Testis (tissue), 3 donors: ENCODE data around the gene WFDC1. TPM values are rescaled to one million over a fixed set of nuclear protein-coding genes. Genes with fewer than 3 reads are reported as not detected.

ENCODE experiments used
- DNase-seq: peaks from one replicate; pipeline ENCODE4 v3.0.0-alpha.2; 2019
- H3K27ac ChIP-seq, 2 donors: fragments of 200-600 bp; sonication (generic); one replicate each; pipeline ENCODE4 v1.5.1; 2019
- H3K27me3 ChIP-seq: fragments of 200-600 bp; sonication (generic); one replicate; pipeline ENCODE4 v1.5.1; 2019
- H3K36me3 ChIP-seq: fragments of 200-600 bp; sonication (generic); one replicate; pipeline ENCODE4 v1.5.1; 2017; ENCODE audit warnings: low read depth; ENCODE audit errors: missing control alignments
- H3K4me1 ChIP-seq: fragments of 200-600 bp; sonication (generic); one replicate; pipeline ENCODE4 v1.5.1; 2019
- H3K4me3 ChIP-seq, 2 donors: fragments of 200-600 bp; sonication (generic); one replicate each; pipeline ENCODE4 v1.5.1; 2017 to 2019
- H3K9me3 ChIP-seq: fragments of 200-600 bp; sonication (generic); one replicate; pipeline ENCODE4 v1.5.1; 2017
- POLR2A ChIP-seq: fragments of 450-650 bp; IDR thresholded peaks from one replicate; pipeline ENCODE4 v1.6.1; 2017; ENCODE audit warnings: antibody characterized with exemption, mild to moderate bottlenecking, moderate library complexity
- WGBS, 2 donors: methylation state at CpG; one replicate each; pipeline ENCODE4 v1.1.5; 2018; 5-methylcytosine and 5-hydroxymethylcytosine counted together
- intact Hi-C: fragments of 100-400 bp; cut with DNase I; formaldehyde crosslinking; loops from one replicate; pipeline ENCODE4 v1.15.1; 2023; ENCODE audit warnings: low total_unique reads
- polyA plus RNA-seq: library from polyadenylated mRNA; stranded (reverse); fragments of 350-450 nt; fragmentation: Illumina TruSeq; extraction: RNeasy Lipid Tissue Mini Kit (QIAGEN cat#74804); gene quantifications from one replicate; pipeline ENCODE4 v1.2.3, GENCODE V29; 2014; ENCODE audit warnings: low read depth, low replicate concordance; ENCODE audit not compliant: insufficient read depth
- total RNA-seq, 2 donors: library from RNA; depleted of rRNA; stranded (reverse); fragments of >200 nt; gene quantifications; one replicate each; pipeline ENCODE4 v1.2.3, GENCODE V29; 2016
- TF ChIP-seq, protein P1 (sequence below), 3 experiments: fragments of 450-650 bp in 2 of 3; fragments of 200-600 bp in 1 of 3; sonication (generic) in 1 of 3; IDR thresholded peaks; one replicate each; pipeline ENCODE4 v1.5.1; 2016 to 2019; ENCODE audit warnings: antibody characterized with exemption in 3 of 3, mild to moderate bottlenecking in 2 of 3, moderate library complexity in 1 of 3

The WFDC1 gene
- total and polyA plus RNA-seq, 3 donors from 2014 or later, result 16.4 to 23.5 (median 18.9) TPM

DNA sequence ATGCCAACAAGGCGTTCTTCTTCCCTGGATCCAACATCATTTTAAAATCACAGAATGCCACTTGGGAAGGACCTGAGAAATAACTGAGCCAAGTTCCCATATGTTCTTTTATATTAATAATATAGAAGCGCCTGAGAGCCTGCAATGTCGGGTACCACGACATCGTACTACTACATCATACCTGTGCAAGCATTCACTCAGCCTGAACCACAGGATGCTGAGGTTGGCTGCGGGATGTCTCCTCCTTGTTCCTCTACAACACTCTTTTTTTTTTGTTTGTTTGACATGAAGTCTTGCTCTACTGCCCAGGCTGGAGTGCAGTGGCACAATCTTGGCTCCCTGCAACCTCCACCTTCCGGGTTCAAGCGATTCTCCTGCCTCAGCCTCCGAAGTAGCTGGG, 71.5 kb downstream of the WFDC1 start:
- no peaks in the 10 kb centered on the region for H3K4me1 ChIP-seq
- no peaks in the 10 kb centered on the region for H3K9me3 ChIP-seq
- no peak for TF ChIP-seq POLR2A
- TF ChIP-seq, protein P1, sequence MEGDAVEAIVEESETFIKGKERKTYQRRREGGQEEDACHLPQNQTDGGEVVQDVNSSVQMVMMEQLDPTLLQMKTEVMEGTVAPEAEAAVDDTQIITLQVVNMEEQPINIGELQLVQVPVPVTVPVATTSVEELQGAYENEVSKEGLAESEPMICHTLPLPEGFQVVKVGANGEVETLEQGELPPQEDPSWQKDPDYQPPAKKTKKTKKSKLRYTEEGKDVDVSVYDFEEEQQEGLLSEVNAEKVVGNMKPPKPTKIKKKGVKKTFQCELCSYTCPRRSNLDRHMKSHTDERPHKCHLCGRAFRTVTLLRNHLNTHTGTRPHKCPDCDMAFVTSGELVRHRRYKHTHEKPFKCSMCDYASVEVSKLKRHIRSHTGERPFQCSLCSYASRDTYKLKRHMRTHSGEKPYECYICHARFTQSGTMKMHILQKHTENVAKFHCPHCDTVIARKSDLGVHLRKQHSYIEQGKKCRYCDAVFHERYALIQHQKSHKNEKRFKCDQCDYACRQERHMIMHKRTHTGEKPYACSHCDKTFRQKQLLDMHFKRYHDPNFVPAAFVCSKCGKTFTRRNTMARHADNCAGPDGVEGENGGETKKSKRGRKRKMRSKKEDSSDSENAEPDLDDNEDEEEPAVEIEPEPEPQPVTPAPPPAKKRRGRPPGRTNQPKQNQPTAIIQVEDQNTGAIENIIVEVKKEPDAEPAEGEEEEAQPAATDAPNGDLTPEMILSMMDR (IDR thresholded peaks at IDR 0.05), result no peak
- H3K36me3 ChIP-seq, result no peaks in the 10 kb centered on the region
- H3K27ac ChIP-seq, result no peak overlapping the region
- H3K4me3 ChIP-seq, result no peak overlapping the region
- intact Hi-C loops, result no loop called here
- H3K27me3 ChIP-seq, result no peaks in the 10 kb centered on the region
- WGBS, 2 donors, result 87 to 93% methylated on average over 9 of the region's 9 CpGs
- no peak for DNase-seq

DNA sequence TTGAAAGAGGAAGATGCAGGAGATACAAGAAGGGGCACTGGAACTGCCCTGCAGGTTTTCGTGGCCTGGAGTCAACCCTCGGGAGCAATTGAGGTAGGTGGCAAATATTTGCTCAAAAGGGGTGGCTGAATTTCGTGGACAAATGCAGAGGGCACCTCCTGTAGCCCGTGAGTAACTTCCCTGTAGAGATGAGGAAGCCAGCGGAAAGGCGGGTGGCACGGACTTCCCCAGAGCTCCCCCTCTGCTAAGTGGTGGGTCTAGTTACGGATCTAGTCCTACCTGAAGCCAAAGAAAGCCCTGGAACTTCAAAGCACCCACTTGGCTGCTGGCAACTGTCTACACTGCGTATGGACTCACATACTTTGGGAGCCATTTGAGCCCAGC, 72.6 kb downstream of the WFDC1 start:
- Histone ChIP-seq H3K27me3 (no peaks in the 10 kb centered on the region), H3K36me3 (no peaks in the 10 kb centered on the region), H3K4me3 (no peak overlapping the region), H3K27ac (no peak overlapping the region), H3K4me1 (no peaks in the 10 kb centered on the region), H3K9me3 (no peaks in the 10 kb centered on the region)
- no peak for DNase-seq
- WGBS, 2 donors, result 61 to 66% methylated on average over 9 of the region's 9 CpGs
- TF ChIP-seq, protein P1 (IDR thresholded peaks at IDR 0.05), result no peak
- no peak for TF ChIP-seq POLR2A
- intact Hi-C loops, result no loop called here

DNA sequence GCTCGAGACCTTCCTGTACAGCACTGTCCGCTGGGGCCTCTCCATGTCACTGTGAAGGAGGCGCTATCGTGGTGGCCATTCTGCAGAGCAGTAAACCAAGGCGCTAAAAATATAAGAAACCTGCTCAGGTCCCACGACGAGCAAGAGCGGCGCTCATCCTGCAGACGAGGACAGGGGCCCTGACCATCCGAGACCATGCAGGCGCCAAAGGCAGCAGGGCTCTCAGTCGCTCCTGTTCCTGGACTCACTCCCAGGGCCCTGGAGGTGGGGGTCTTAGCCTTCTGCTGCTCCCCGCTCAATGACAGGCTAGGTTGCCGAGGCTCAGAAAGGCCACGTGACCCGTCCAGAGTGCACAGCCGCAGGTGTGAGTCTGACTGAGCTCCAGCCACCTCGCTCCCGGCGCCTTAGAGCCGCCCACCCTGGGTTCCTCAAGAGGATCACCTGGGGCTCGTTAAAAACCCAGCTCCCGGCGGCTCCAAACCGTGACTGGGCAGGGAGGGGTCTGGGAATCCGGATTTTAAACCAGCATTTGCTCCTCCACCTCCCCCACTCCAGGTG, 73.2 kb downstream of the WFDC1 start:
- Histone ChIP-seq H3K27ac (no peak overlapping the region), H3K36me3 (no peaks in the 10 kb centered on the region), H3K4me1 (no peaks in the 10 kb centered on the region), H3K9me3 (no peaks in the 10 kb centered on the region), H3K4me3 (peak overlapping the region; percentile 20 to 31), H3K27me3 (no peaks in the 10 kb centered on the region)
- 7 to 23% methylated on average over 3 to 27 of the region's 27 CpGs for WGBS, 2 donors
- DNase-seq, result no peak
- TF ChIP-seq, protein P1 (IDR thresholded peaks at IDR 0.05), result no peak
- TF ChIP-seq POLR2A, result no peak
- intact Hi-C loops, result no loop called here

DNA sequence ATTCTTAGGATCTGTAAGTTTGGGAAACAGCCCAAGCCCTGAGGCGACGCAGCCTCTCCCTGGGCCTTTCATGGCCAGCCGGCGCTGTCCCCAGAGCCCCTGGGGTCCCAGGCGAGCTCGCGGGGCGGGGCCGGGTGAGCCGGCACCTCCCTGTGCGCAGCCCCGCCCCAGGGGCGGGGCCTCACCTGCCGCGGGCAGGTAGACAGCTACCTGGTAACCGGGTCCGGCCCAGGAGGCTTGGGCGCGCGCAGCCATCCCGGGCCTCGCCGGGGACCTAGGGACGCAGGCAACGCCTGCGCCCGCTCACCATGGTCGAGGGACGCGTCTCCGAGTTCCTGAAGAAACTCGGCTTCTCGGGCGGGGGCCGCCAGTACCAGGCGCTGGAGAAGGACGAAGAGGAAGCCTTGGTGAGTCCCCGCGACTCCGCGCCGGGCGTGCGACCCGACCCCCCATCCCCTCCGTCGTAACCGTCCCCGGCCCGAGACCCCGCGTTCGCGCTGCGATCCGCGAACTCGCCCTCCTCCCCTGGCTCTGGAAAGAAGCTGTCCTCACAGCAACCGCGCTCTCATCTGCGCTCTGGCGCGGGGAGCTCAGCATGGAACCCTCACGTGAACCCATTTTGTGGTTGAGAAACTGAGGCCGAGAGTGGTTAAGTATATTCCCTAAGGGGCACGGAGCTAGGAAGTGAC, 73.8 kb downstream of the WFDC1 start, which contains the start of gene ATP2C2:
TSS of gene ATP2C2 (plus strand) at position 231 of the 689 bp plus-strand sequence. CDS start at position 309, 78 bp downstream.
- Histone ChIP-seq H3K9me3 (no peaks in the 10 kb centered on the region), H3K36me3 (no peaks in the 10 kb centered on the region), H3K4me3 (peak within 1 kb of the TSS; percentile 20 to 31), H3K4me1 (no peaks in the 10 kb centered on the region), H3K27me3 (no peaks in the 10 kb centered on the region), H3K27ac (no peak within 1 kb of the TSS)
- WGBS, 2 donors, result 2 to 8% methylated on average over 23 to 66 of the region's 66 CpGs
- intact Hi-C loops, result no loop called here
- TF ChIP-seq, protein P1 (IDR thresholded peaks at IDR 0.05), result no peak
- TF ChIP-seq POLR2A, result no peak
- DNase-seq, result no peak

DNA sequence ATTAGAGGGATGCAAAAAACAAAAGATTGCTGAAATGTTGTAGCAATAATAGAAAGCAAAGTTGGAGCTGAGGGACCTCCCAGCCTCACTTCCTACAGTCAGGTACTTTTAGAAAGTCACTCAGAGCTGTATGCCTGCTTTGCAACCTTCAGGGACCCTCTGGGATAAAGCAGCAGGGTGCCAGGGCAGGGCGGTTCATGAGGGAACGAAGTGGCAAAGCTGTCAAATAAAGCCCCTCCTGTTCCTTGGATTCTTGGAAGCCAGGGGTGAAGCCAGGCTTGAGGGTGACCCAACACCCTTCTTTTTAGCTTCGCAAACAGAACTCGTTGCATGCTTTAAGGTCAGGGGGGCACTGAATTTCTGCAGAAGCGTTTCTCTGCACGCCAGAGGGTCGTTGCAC, 74.4 kb downstream of the WFDC1 start:
- intact Hi-C loops, result no loop called here
- 55 to 67% methylated on average over 7 of the region's 7 CpGs for whole genome bisulfite sequencing, 2 donors
- H3K27ac ChIP-seq, result no peak overlapping the region
- TF ChIP-seq, protein P1 (IDR thresholded peaks at IDR 0.05), result no peak
- TF ChIP-seq POLR2A, result no peak
- no peaks in the 10 kb centered on the region for H3K36me3 ChIP-seq
- no peaks in the 10 kb centered on the region for H3K4me1 ChIP-seq
- no peak for DNase-seq
- no peaks in the 10 kb centered on the region for H3K9me3 ChIP-seq
- no peaks in the 10 kb centered on the region for H3K27me3 ChIP-seq
- H3K4me3 ChIP-seq, result no peak overlapping the region
